A549 treated with AZD9567 at 1 μM for 4 hours (cell line): Measurements from ENCODE around the gene SLC22A5. TPM values are rescaled to one million over a fixed set of nuclear protein-coding genes. Genes with fewer than 3 reads are reported as not detected.

Source experiments
- total RNA-seq: library from RNA; stranded (reverse); fragments of 200-300 nt; extraction: Qiagen RNA extraction; gene quantifications from 5 replicates; pipeline ENCODE4 v1.2.3, GENCODE V29; 2022; ENCODE audit not compliant: insufficient read depth

The SLC22A5 gene
- 39.8 to 44.5 TPM (median 42.8 TPM) in 5 replicates for total RNA-seq

GRCh38 chr5:132369474-132370180 is at the start of gene SLC22A5:
TSS of gene SLC22A5 (plus strand) at chr5:132369710. CDS start at chr5:132369973, 263 bp downstream.

Other genes starting within 250 kb of the SLC22A5 start
- gene P4HA2, start 141.9 kb upstream of the SLC22A5 start, total RNA-seq, result 41.6 to 50.8 TPM (median 48.1 TPM) in 5 replicates
- 0.30 to 0.72 TPM (median 0.37 TPM) in 4 of 5 replicates, not detected in the other for gene PDLIM4, start 112.0 kb upstream of the SLC22A5 start, total RNA-seq
- 1.5 to 5.7 TPM (median 5.2 TPM) in 5 replicates for gene SLC22A4, start 75.3 kb upstream of the SLC22A5 start, total RNA-seq
- 31.6 to 37.2 TPM (median 35.8 TPM) in 5 replicates for gene IRF1, start 121.1 kb downstream of the SLC22A5 start, total RNA-seq
- gene IL5, start 173.8 kb downstream of the SLC22A5 start, total RNA-seq, result not detected in 5 replicates
- gene RAD50, start 187.3 kb downstream of the SLC22A5 start, total RNA-seq, result 22.4 to 35.2 TPM (median 25.9 TPM) in 5 replicates